ENCODE measurements around the gene CLRN2.
A peak's percentile ranks its signal among the peaks of the same experiment; 100 is the strongest.
"Not testable (repeated sequence)": the region's sequence is repeated elsewhere in the genome, so short reads cannot be mapped to it uniquely, and the experiment has no call there.

The CLRN2 gene

DNA sequence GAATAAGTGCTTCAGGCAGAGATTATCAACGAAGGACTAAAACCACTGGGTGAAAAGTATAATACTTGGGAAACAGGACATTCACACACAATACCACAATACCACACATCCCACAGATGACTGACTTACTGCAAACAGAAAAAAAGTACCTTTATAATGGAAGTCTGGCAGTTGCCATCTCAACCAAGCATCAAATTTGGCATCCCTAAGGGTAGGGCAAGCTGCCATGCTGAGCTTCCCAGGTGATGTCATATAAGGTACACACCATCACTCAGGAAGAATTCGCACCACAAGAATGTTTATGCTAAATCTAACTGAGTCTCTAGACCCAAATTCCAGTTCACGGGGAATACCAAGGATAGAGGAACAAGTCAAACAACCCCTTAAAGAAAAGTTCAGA lies 12.2 kb upstream of the CLRN2 start:
- DNase-seq (ENCODE audit: low read depth in 2 of 3, low spot score in 1 of 3), result no peak

DNA sequence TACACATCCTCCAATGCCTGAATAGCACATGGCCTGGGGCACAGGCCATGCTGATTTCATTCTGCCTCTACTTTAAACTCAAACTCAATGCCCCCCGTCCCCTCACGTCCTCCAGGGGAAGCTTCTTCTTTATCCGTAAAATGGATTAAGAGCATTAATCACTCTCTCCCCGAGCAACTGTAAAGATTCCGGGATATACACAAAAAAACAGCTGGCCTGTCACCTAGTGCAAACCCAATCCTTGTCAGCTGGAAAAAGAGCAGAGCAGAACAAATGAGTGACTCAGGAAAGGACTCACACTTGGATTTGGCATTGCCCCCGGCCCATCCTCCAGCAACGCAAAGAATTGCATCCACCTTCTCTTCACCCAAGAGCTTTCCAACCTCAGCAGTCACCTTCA lies 10.9 kb upstream of the CLRN2 start:
- no peak for DNase-seq (ENCODE audit: low read depth in 2 of 3, low spot score in 1 of 3)

DNA sequence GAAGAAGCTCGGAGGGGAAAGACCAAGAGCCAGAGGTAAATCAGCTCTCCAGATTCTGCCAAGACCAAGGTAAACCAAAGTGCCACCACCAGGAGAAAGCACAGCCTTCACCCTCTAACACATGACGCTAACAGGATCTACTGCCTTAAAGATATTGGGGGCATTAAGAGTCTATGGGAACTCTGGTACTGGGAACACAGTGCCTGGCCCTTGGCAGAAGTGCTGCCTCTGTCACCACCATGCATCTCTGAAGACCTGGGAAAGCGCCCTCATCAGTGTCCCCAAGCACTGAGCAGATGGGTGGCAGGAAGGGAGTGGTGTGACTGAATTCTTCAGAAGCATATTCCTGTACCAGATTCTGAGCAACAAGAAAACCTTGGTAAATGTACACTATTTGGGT lies 4.4 kb upstream of the CLRN2 start:
- no peak for DNase-seq (ENCODE audit: low read depth in 2 of 3, low spot score in 1 of 3)

GRCh38 chr4:17511051-17511450 lies 3.9 kb upstream of the CLRN2 start:
- no peak for DNase-seq (ENCODE audit: low read depth in 2 of 3, low spot score in 1 of 3)

- peak; percentile 27 to 56 (median 31) for DNase-seq (ENCODE audit: low read depth in 2 of 3, low spot score in 1 of 3)
These were observed 3.4 kb upstream of the CLRN2 start for GRCh38 chr4:17511509-17511949.

- DNase-seq (ENCODE audit: low read depth in 2 of 3, low spot score in 1 of 3), result peak; percentile 63 to 77 (median 65)
These were observed 2.8 kb upstream of the CLRN2 start, which contains the start of gene QDPR for GRCh38 chr4:17511950-17512795. Gene QDPR, minus strand, starts transcription at chr4:17512090. Its CDS starts 36 bp downstream, at chr4:17512054.

DNA sequence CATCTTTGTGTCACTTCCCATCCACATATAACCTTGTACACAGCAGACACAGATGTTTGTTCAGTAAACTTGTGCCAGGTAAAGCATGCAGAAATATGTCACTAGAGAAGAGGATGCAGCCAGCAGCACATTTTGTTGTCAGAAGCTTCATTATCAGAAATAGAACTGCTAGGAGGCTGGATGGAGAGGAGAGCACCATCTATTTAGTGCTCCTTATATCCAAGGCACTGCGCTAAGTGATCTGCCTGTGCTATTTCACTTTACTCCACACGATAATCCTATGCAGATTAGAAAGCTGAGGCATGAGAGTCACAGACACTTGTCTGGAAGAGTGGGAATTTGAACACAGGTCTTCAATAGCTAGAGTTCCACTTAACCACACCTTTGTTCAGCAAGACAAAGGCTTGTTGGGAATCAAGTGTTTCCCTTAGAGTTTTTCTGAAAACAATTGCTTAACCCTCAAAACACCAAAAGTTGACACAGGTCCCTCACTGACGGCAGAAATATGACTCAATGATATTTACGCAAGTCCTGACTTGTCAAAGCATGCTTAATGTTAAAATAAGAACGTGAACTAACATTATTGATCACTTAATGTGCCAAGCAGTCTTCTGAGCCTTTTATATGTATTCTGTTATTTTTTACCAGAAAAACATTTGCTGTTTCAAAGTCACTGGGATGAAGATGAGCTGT lies 1.8 kb upstream of the CLRN2 start:
- DNase-seq (ENCODE audit: low read depth in 2 of 3, low spot score in 1 of 3), result no peak

DNA sequence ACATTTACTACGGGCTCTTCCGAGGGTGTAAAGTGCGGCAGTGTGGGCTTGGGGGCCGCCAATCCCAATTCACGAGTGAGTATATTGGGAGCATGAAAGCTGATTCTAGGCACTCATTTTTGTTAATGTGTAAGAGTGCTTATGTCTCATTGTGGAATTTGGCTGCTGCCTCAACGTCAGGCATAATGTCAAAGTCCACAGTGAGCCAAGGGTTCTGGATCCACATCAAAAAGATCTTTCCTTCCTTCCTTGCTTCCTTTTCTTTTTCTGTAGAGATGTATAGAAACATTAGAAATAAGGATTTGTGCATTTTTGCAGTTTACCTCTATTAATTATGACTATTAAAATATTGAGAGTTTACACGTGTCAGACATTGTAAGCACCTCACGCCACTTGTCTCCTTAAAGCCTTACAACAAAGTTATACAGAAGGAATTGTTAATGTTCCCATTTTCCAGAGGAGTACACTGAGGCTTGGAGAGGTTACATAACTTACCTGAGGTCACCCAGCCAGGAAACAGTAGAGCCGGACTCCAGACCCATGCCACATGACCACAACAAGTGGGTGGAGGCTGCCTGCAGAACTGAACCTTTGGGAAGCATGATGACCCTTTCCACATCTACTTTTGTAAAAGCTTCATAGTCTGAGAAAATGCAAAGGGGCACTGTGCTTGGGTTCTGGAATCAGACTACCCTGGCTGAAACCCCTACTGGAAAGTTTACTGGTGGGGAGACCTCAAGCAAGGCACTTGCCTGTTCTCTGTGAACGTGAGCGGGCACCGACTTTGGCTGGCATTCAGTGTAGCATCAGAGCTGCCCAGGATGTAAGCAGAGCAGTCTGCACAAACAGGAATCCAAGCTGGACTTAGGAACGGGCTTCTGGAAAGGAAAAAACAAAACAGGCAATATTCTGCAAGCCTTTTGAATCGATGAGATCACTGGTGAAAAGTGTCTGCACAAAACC lies 761 bp downstream of the CLRN2 start:
- no peak for DNase-seq (ENCODE audit: low read depth in 2 of 3, low spot score in 1 of 3)

DNA sequence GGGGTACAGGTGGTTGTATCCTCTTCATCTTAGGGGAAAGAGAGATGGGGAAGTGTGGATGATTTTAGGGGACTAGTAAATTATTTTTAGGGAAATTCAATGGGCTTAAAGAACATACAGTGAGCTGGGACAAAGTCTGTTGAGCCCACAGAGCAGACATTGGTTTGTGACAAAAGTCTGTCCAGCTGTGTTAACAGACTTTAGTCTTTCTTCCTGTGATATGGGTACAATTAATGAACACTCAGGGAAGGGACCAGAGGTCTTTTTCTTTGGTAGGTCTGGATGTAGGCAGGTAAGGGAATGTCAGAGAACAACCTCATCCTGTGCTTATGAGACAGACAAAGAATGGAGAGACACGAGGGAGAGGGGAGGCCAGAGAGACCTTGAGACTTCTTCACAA lies 2.0 kb downstream of the CLRN2 start:
- DNase-seq (ENCODE audit: low read depth in 2 of 3, low spot score in 1 of 3), result no peak

GRCh38 chr4:17517664-17518063 lies 2.7 kb downstream of the CLRN2 start:
- no peak for DNase-seq (ENCODE audit: low read depth in 2 of 3, low spot score in 1 of 3)

GRCh38 chr4:17521595-17521994 lies 6.6 kb downstream of the CLRN2 start:
- no peak for DNase-seq (ENCODE audit: low read depth in 2 of 3, low spot score in 1 of 3)

- DNase-seq (ENCODE audit: low read depth in 2 of 3, low spot score in 1 of 3), result no peak
These were observed 8.7 kb downstream of the CLRN2 start for GRCh38 chr4:17523662-17524061.

DNA sequence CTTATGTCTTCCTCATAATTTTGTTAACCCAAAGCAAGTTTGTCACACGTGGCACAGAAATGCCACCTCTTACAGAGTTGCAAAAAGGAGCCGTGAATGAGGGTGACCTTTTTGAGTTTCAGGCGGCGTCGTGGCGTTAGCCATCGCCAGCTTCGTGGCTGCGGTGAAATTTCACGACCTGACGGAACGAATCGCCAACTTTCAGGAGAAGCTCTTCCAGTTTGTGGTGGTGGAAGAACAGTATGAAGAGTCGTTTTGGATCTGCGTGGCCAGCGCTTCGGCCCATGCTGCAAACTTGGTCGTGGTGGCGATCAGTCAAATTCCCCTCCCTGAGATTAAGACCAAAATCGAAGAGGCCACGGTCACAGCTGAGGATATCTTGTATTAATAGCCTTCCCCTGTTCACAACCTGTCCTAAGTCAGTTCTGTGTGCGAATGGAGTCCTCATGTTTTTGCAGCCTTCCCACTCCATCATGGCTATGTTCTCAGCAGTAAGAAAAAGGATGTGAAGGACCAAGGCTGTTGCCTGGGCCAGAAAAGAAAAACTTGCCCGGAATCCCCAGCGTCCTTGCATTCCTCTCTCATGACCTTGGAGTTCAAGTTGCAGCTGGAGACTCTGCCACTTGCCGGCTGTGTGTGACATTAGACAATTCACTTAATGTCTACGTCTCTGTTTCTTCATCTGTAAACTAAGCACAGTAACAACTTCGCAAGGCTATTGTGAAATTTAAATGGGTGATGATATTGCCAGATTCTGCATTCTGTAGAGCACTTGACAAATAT lies 11.9 kb downstream of the CLRN2 start:
- no peak for DNase-seq (ENCODE audit: low read depth in 2 of 3, low spot score in 1 of 3)

DNA sequence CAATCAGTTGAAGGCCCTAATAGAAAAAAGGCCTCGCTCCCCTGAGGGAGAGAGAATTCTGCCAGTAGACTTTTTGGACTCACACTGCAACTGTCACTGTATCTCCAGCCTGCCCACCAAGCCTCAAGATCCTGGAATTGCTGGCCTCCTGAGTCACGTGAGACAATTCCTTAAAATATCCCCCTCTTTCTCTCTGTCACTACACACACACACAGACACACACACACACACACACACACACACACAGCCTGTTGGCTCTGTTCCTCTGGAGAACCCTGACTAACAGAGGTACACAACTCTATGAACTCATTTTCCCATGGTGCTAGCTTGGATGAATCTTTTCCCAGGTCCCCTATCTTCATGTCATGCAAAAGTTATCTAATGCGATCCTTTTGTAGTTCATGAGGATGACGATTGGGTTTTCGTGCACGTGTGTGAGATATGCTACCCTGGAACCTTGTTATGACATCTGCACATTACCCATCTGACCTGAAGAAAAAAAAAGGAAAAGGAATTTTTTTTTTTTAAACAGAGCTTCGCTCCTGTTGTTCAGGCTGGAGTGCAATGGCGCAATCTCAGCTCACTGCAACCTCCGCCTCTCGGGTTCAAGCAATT lies 13.7 kb downstream of the CLRN2 start:
- DNase-seq (ENCODE audit: low read depth in 2 of 3, low spot score in 1 of 3), result no peak

DNA sequence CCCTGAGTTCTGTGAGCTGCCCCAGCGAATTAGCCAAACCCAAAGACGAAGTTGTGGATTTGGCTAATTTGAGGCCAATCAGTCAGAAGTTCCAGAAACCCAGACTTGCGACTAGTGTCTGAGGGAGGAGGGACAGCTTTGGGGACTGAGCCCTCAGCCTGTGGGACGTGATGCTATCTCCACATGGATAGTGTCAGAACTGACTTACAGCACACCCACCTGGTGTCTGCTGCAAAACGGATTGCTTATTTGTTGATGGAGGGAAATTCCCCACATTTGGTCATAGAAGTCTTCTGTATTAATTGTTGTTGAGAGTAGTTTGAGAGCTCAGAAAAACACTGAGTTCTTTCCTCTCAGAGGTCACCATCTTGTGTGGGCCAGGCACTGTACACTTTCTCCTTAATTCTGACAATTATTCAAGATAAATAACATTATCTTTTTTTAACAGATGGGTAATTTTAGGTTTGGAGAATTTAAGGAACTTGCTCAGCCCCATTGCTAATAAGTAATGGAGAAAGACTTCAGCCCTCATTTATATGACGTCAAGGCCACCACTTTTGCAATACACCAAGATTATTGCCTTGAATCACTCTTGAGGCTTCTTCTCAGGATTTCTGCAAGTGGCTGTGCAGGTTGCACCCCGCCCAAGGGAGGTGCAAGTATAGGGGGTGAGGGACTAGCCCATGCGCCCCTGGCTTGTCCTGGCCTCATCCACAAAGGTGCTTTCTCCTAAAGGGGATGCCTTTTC lies 16.7 kb downstream of the CLRN2 start:
- DNase-seq (ENCODE audit: low read depth in 2 of 3, low spot score in 1 of 3), result no peak

GRCh38 chr4:17534705-17535104 lies 19.7 kb downstream of the CLRN2 start:
- DNase-seq (ENCODE audit: low read depth in 2 of 3, low spot score in 1 of 3), result no peak

DNA sequence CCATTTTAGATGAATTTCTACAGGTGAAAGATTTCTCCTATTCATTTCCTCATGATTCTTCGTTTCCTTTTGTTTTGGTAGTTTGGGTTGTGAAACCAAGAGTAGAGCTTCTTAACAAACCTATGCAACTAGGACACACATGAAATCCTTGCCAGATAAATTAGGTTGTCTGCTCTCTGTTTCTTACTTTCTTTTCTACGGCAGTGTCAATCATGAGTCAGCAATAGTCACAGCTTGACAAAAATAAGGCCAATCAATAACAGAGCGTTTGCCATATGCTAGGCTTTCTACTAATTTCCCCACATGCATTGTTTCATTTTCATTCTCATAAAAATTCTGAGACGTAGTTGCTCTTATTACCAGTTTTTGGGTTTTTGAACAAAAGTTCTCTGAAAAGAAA lies 20.3 kb downstream of the CLRN2 start:
- DNase-seq (ENCODE audit: low read depth in 2 of 3, low spot score in 1 of 3), result no peak

DNA sequence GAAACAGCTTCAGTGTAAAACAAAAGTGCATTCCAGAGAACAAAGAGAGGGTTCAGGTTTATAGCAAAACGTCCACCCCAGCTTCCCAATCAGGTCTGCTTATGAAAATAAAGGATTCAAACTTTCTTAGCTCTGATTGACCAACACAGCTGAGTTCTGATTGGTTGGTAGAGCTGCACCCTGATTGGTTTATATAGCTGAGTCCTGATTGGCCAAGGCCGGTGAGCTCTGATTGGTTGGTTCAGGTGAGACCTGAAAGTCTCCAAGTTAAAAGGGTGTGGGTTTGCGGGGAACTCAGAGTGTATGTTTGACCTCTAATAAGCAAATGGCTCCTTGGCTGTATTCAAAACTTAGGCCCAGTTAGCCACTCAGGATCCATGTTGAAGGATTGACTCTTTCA lies 20.9 kb downstream of the CLRN2 start:
- DNase-seq (ENCODE audit: low read depth in 2 of 3, low spot score in 1 of 3), result no peak

DNA sequence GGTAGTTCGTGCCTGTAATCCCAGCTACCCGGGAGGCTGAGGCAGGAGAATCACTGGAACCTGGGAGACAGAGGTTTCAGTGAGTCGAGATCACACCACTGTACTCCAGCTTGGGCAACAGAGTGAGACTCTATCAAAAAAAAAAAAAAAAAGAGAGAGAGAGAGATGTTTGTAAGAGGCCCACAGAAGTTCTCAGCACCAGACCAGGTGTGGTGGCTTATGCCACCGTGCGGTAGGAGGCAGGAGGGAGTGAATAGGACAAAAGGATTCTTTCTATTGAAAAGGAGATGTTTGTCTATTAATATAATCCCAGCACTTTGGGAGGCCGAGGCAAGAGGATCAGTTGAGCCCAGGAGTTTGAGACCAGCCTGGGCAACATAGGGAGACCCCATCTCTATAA lies 22.1 kb downstream of the CLRN2 start:
- DNase-seq (ENCODE audit: low read depth in 2 of 3, low spot score in 1 of 3), result not testable (repeated sequence)

Measured in stimulated activated CD4-positive, alpha-beta T cell treated with anti-CD3 and anti-CD28 coated beads, Interleukin-12 subunit alpha, Interleukin-12 subunit beta, amount 100 ng/mL, for 48 hours (primary cell).